ENCODE data around the gene SLC50A1. TPM values are rescaled to one million over a fixed set of nuclear protein-coding genes. Genes with fewer than 3 reads are reported as not detected.

SLC50A1 gene
- total RNA-seq, 1 experiment from 2014 or later: 24.9 TPM

GRCh38 chr1:155122308-155122707, 13.3 kb upstream of the SLC50A1 start:
- Histone ChIP-seq H3K4me2 (ENCODE audit: insufficient read depth, insufficient read length, low read length) (no peak overlapping the region), H2BK5ac (ENCODE audit: insufficient read length, low read length) (no peak overlapping the region), H4K8ac (replicated peaks; ENCODE audit: insufficient read length, low read depth, low read length) (no peak overlapping the region), H3K14ac (ENCODE audit: insufficient read depth, low read length) (no peak overlapping the region), H3K27ac (ENCODE audit: insufficient read length, low read depth, low read length) (no peak overlapping the region), H3K9me3 (ENCODE audit: control insufficient read depth, low read depth, low read length) (no peaks in the 10 kb centered on the region), H3K56ac (ENCODE audit: insufficient read length, low read depth, low read length) (no peak overlapping the region), H3K23ac (ENCODE audit: insufficient read length, low read depth, low read length) (no peak overlapping the region), H3K18ac (ENCODE audit: insufficient read length, low read depth, low read length) (no peak overlapping the region), H3T11ph (ENCODE audit: low read length) (no peak overlapping the region), H4K5ac (ENCODE audit: insufficient read length, low read depth, low read length) (no peak overlapping the region), H3K4ac (ENCODE audit: low read depth, low read length) (no peak overlapping the region), H3K79me1 (ENCODE audit: insufficient read depth, low read depth, low read length, poor library complexity, severe bottlenecking) (no peaks in the 10 kb centered on the region), H2BK120ac (ENCODE audit: low read depth, low read length, poor library complexity, severe bottlenecking) (no peak overlapping the region), H3K23me2 (ENCODE audit: insufficient read length, low read depth, low read length, poor library complexity, severe bottlenecking) (peaks cover 11% of the 10 kb centered on the region), H3K4me1 (ENCODE audit: insufficient read depth, low read length) (no peaks in the 10 kb centered on the region), H3K79me2 (ENCODE audit: insufficient read depth, low read length) (no peaks in the 10 kb centered on the region), H3K27me3 (ENCODE audit: insufficient read depth, low read length) (peaks cover 26% of the 10 kb centered on the region; the same call in 1 of the 2 replicates), H3K9ac (ENCODE audit: extremely low read depth, insufficient read length, low read length) (no peak overlapping the region), H2BK12ac (ENCODE audit: insufficient read length, low read depth, low read length) (no peak overlapping the region), H2BK15ac (ENCODE audit: low read depth, low read length) (no peak overlapping the region), H2BK20ac (ENCODE audit: low read depth, low read length, poor library complexity, severe bottlenecking) (no peak overlapping the region), H2AK5ac (ENCODE audit: insufficient read length, low read length) (no peak overlapping the region), H4K91ac (ENCODE audit: insufficient read length, low read depth, low read length) (no peak overlapping the region), H4K20me1 (ENCODE audit: control insufficient read depth, insufficient read depth, insufficient read length) (peaks cover 2% of the 10 kb centered on the region), H2AFZ (ENCODE audit: low read length) (no peak overlapping the region)
- H3K36me3 Mint-ChIP-seq (ENCODE audit: insufficient read depth in 1 of 3, low read depth in 3 of 3): no peaks in the 10 kb centered on the region; a peak in 1 of 7 replicates
- H3K27me3 Mint-ChIP-seq (ENCODE audit: low read depth): peaks cover 90% of the 10 kb centered on the region
- DNase-seq: no peak
- H3K4me1 Mint-ChIP-seq: peaks cover 17 to 33% of the 10 kb centered on the region in 2 experiments
- H3K4me3 Mint-ChIP-seq: no peak overlapping the region; a peak in 1 of 5 replicates
- H3K27ac Mint-ChIP-seq: peak overlapping the region in 1 of 3 experiments; percentile 31; a peak in 1 of 7 replicates
- no CpG with 5 or more reads among the region's 2 CpGs for WGBS (ENCODE audit: extremely low coverage, insufficient read length, low lambda C conversion rate)
- H3K9me3 Mint-ChIP-seq: no peaks in the 10 kb centered on the region; a peak in 1 of 5 replicates
- TF ChIP-seq CTCF (conservative IDR thresholded peaks at IDR 0.05): no peak
